GM21528 (cell line): ENCODE measurements around the gene ELOA2.
"Not testable (repeated sequence)": the region's sequence is repeated elsewhere in the genome, so short reads cannot be mapped to it uniquely, and the experiment has no call there.

Experiments used
- ATAC-seq: cut with Tn5 transposase; IDR thresholded peaks from one replicate; pipeline ENCODE4 v1.9.1; 2021; ENCODE audit warnings: mild to moderate bottlenecking, moderate library complexity; ENCODE audit not compliant: unreplicated experiment, low FRiP score

The ELOA2 gene

GRCh38 chr18:47023769-47024465, 11.5 kb downstream of the ELOA2 start:
- ATAC-seq, result not testable (repeated sequence)

GRCh38 chr18:47022821-47023220, 12.6 kb downstream of the ELOA2 start:
- not testable (repeated sequence) for ATAC-seq

- not testable (repeated sequence) for ATAC-seq
These were observed 14.7 kb downstream of the ELOA2 start for GRCh38 chr18:47020757-47021156.

- not testable (repeated sequence) for ATAC-seq
These were observed 15.6 kb downstream of the ELOA2 start for GRCh38 chr18:47019870-47020269.
